Mucosa of descending colon (tissue), 3 donors: Measurements from ENCODE around the gene NSUN3. TPM values are rescaled to one million over a fixed set of nuclear protein-coding genes. Genes with fewer than 3 reads are reported as not detected.

ENCODE experiments used
- ATAC-seq: fragments of 200-7000 bp; cut with Tn5 transposase; one replicate; pipeline ENCODE4 v1.9.1; 2020; ENCODE audit warnings: mild to moderate bottlenecking, moderate library complexity
- DNase-seq, 3 donors: peaks; one replicate each; pipeline ENCODE4 v3.0.0-alpha.2; 2020
- H3K36me3 ChIP-seq: fragments of 200-600 bp; one replicate; pipeline ENCODE4 v1.8.0; 2021; ENCODE audit warnings: low read depth, mild to moderate bottlenecking
- H3K4me1 ChIP-seq: fragments of 200-600 bp; one replicate; pipeline ENCODE4 v1.8.0; 2021; ENCODE audit warnings: low read depth, mild to moderate bottlenecking
- H3K4me3 ChIP-seq: fragments of 200-600 bp; one replicate; pipeline ENCODE4 v1.8.0; 2021; ENCODE audit warnings: mild to moderate bottlenecking
- H3K9me3 ChIP-seq: fragments of 200-600 bp; one replicate; pipeline ENCODE4 v1.8.0; 2021; ENCODE audit warnings: mild to moderate bottlenecking
- CTCF ChIP-seq: fragments of 200-600 bp; IDR thresholded peaks from one replicate; pipeline ENCODE4 v1.8.0; 2022; ENCODE audit warnings: antibody characterized with exemption, mild to moderate bottlenecking
- intact Hi-C, 2 donors: fragments of 100-400 bp; cut with DNase I in 1 of 2; cut with micrococcal nuclease in 1 of 2; formaldehyde crosslinking; loops; one replicate each; pipeline versions ENCODE4 v1.11.0 to v1.11.1; 2022; cut with DNase I, micrococcal nuclease
- total RNA-seq, 3 donors: library from RNA; stranded (reverse); fragmentation: NEBNext Ultra II Directional in 2 of 3; extraction: Animal tissue kit (Norgen Biotek cat#: 25700) in 2 of 3; gene quantifications; one replicate each; pipeline versions ENCODE4 v1.2.1 to v1.2.4, GENCODE V29; 2021 to 2023
- donor health status: DM: no; HTN: no; CAD: no; lungs with moderate emphysema.
- donor health status: DM: no; HTN: no; CAD: no.
- donor health status: DM: no; HTN: yes; CAD: no.

NSUN3 gene
- total RNA-seq, 3 donors from 2014 or later = 18.6 to 33.9 (median 23.0) TPM

- DNase-seq (no peak), ATAC-seq (peak; percentile 20)
- Histone ChIP-seq H3K4me1 (peaks cover 33% of the 10 kb centered on the region), H3K36me3 (no peaks in the 10 kb centered on the region), H3K9me3 (no peaks in the 10 kb centered on the region), H3K4me3 (no peak overlapping the region)
- intact Hi-C loops = loop anchor here in 1 of 2 donors (5.0 to 10.0 kb wide), 2 partner anchors 37 to 60 kb away; partner anchors contain the start of gene STX19
- no peak for TF ChIP-seq CTCF
Observed at GRCh38 chr3:94064243-94064860, 1.5 kb downstream of the NSUN3 start.

GRCh38 chr3:94065122-94065521 lies 2.3 kb downstream of the NSUN3 start:
- no peak for ATAC-seq

DNA sequence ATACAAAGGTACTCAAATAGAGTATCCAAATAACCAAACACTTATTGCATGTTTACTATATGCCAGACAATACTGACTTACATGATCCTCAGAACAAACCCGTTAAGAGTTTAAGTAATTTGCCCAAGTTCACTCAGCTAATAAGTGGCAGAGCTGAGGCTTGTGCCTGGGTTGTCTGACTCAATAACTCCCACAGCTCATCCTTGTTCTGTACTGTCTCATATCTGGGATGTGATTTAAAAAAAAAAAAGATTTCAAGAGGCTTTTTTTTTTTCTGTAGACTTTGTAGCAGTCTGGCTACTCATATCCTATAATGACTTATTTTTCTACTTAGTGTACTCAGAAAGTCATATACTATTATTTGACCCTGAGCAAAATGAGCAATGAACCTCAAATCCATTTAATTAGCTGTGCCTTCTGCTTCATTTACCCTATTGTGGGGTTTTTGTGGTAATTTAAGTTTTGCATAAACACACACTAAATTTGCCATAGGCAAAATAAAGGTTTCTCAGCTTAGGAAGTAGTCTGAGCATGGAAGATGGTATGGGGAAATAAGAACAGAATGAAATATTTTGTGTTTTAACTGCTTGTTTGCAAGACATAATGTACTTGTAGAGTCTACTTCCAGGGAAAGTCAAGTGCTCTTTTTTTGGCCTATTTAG lies 3.1 kb downstream of the NSUN3 start:
- TF ChIP-seq CTCF = no peak
- DNase-seq (no peak), ATAC-seq (no peak)
- Histone ChIP-seq H3K36me3 (no peaks in the 10 kb centered on the region), H3K4me1 (peaks cover 33% of the 10 kb centered on the region), H3K9me3 (no peaks in the 10 kb centered on the region), H3K4me3 (no peak overlapping the region)
- intact Hi-C loops = loop anchor here in 1 of 2 donors (10.0 kb wide), 1 partner anchor 61 kb away; no protein-coding TSS in a partner anchor

More at GRCh38 chr3:94065122-94065521, 2.3 kb downstream of the NSUN3 start:
- Histone ChIP-seq H3K9me3 (no peaks in the 10 kb centered on the region), H3K4me3 (no peak overlapping the region), H3K4me1 (peaks cover 33% of the 10 kb centered on the region), H3K36me3 (no peaks in the 10 kb centered on the region)
- intact Hi-C loops = loop anchor here in 1 of 2 donors (10.0 kb wide), 1 partner anchor 60 kb away; no protein-coding TSS in a partner anchor
- DNase-seq = no peak
- TF ChIP-seq CTCF = no peak

DNA sequence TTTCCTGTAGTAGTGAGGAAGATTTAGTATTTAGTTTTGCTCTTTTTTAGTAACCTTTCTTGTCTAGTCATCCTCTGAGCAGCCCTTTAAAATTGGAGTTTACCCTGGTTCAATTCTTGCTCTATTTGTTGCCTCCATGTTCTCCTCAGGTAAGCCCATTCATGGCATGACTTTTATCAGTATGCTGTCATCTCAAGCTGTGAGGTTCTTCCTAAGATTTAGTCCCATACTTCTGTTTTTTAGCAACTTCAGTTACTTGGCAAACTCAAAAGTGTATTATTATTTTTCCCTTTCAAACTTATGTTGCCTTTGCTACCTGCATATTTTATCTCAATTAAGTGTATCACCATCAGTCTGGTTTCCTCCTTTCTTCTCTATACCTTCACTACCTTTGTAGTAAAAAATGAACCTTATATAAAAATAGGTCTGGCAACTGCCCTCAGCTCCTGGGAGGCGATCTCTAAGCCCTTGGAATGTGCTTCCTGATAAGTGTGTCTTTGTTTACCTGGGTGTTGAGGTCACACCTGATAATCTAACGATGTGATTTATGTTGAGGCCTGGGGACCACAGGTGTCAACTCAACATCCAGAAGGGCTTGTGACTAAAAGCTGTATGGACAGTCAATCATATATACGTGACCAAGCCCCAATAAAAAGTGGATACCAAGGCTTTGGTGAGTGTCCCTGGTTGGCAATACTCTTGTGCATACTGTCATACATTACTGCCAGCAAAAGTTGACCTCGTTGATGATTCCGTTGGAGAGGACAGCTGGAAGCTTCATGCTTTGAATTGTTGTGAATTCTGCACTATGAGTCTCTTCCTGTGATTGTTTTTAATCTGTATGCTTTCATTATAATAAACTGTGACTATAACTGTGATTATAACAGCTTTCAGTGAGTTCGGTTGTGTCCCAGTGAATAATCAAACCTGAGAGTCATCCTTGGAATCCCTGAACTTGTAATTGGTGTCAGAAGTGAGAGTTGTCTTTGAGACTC lies 3.9 kb downstream of the NSUN3 start:
- Histone ChIP-seq H3K4me1 (peaks cover 32% of the 10 kb centered on the region), H3K36me3 (no peaks in the 10 kb centered on the region), H3K4me3 (no peak overlapping the region), H3K9me3 (no peaks in the 10 kb centered on the region)
- DNase-seq (no peak), ATAC-seq (no peak)
- no peak for TF ChIP-seq CTCF
- intact Hi-C loops = loop anchor here in 1 of 2 donors (10.0 kb wide), 1 partner anchor 62 kb away; no protein-coding TSS in a partner anchor

GRCh38 chr3:94069194-94069813 lies 6.4 kb downstream of the NSUN3 start:
- H3K4me3 ChIP-seq = no peak overlapping the region
- no peak for TF ChIP-seq CTCF
- ATAC-seq (no peak), DNase-seq (no peak)
- intact Hi-C loops = loop anchor here in 1 of 2 donors (10.0 kb wide), 1 partner anchor 65 kb away; no protein-coding TSS in a partner anchor
- H3K9me3 ChIP-seq = no peaks in the 10 kb centered on the region
- peaks cover 20% of the 10 kb centered on the region for H3K4me1 ChIP-seq
- H3K36me3 ChIP-seq = no peaks in the 10 kb centered on the region
